ENCODE results near the gene KCNN3.

KCNN3 gene

DNA sequence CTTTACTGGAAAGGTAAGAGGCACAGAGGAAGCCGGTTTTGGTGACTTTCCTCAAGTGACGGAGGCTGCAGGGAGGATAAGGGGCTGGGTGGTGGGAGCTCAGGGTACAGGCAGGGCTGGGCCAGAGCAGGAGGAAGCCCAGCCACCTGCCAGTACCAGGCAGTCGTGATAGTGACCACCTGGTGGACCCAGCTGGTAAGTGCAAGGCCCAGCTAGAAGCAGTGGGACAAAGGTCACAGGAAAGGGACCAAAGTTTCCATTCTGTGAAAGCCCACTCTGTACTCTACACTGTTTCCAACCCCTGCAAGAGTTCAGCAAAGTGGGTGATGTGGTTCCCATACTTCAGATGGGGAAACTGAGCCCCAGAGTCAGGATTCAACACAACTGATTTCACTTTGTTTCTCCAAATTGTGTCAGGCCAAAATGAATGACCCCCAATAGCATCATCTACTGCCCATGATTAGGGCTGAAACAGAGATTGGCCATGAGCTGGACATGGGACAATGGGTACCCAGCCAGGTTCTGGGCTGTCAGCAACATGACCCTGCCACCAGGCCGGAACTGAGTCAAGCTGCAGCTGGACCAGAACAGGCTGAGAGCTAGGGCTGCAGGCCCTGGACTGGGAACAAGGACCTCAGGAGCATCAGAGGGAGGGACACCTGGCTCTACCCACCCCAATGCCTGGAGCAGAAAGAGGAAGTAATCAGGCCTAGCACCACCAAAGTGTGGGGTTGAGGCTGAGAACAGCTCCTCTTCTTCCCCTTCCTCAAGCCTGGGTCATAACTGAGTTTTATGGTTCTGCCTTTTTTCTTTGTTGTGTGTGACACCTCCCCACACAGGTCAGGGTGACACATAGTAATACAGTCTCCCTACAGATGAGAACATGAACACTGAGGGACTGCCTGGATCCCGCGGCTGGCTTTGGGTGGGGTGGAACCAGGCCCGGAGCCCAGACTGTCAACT, 50.2 kb downstream of the KCNN3 start:
- POLR2A ChIA-PET, result no interaction called here
- Histone ChIP-seq H3K4me1 (ENCODE audit: control insufficient read depth, insufficient read depth, low read length) (no peaks in the 10 kb centered on the region), H3K4me3 (ENCODE audit: low read depth, low read length) (no peak overlapping the region), H3K9me3 (ENCODE audit: control insufficient read depth, insufficient read depth, low read depth, low read length) (no peaks in the 10 kb centered on the region), H3K36me3 (ENCODE audit: control insufficient read depth in 2 of 2, insufficient read depth in 1 of 2, low read length in 2 of 2) (no peaks in the 10 kb centered on the region), H3K27ac (ENCODE audit: extremely low read depth, low read depth, low read length) (no peak overlapping the region)
- CTCF ChIA-PET, result interaction anchor here (0.6 to 1.4 kb wide), 10 partner anchors 8 to 88 kb away, joined by 3 to 6 read pairs (median 3); no protein-coding TSS in a partner anchor
- TF ChIP-seq, protein P1, sequence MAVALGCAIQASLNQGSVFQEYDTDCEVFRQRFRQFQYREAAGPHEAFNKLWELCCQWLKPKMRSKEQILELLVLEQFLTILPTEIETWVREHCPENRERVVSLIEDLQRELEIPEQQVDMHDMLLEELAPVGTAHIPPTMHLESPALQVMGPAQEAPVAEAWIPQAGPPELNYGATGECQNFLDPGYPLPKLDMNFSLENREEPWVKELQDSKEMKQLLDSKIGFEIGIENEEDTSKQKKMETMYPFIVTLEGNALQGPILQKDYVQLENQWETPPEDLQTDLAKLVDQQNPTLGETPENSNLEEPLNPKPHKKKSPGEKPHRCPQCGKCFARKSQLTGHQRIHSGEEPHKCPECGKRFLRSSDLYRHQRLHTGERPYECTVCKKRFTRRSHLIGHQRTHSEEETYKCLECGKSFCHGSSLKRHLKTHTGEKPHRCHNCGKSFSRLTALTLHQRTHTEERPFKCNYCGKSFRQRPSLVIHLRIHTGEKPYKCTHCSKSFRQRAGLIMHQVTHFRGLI (tag by site-specific recombination; IDR thresholded peaks at IDR 0.05), result peak; percentile 36; the same call in 1 of the 2 replicates
- no peak for TF ChIP-seq GLIS2 (tag by site-specific recombination; IDR thresholded peaks at IDR 0.05)

DNA sequence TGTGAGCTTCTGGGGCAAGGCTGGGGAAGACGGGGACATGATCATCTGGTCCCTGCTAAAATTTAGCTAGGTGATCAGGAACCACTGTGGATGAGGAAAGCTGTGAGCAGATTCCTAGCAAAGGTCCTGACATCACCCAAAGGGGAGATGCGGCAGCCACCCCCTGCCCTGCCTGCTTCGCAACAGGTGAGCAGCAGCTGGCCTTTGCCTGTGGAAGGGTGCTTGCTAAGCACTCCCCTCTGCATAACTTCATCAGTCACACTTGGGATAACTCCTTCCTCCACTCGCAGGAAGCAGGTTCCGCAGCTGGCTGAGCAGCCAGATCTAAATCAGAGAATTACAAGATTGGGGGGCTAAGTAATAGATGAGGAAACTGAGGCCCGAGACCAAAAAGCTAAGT, 51.2 kb downstream of the KCNN3 start:
- no peak for TF ChIP-seq ZNF324 (tag by site-specific recombination; IDR thresholded peaks at IDR 0.05)
- TF ChIP-seq, protein P2, sequence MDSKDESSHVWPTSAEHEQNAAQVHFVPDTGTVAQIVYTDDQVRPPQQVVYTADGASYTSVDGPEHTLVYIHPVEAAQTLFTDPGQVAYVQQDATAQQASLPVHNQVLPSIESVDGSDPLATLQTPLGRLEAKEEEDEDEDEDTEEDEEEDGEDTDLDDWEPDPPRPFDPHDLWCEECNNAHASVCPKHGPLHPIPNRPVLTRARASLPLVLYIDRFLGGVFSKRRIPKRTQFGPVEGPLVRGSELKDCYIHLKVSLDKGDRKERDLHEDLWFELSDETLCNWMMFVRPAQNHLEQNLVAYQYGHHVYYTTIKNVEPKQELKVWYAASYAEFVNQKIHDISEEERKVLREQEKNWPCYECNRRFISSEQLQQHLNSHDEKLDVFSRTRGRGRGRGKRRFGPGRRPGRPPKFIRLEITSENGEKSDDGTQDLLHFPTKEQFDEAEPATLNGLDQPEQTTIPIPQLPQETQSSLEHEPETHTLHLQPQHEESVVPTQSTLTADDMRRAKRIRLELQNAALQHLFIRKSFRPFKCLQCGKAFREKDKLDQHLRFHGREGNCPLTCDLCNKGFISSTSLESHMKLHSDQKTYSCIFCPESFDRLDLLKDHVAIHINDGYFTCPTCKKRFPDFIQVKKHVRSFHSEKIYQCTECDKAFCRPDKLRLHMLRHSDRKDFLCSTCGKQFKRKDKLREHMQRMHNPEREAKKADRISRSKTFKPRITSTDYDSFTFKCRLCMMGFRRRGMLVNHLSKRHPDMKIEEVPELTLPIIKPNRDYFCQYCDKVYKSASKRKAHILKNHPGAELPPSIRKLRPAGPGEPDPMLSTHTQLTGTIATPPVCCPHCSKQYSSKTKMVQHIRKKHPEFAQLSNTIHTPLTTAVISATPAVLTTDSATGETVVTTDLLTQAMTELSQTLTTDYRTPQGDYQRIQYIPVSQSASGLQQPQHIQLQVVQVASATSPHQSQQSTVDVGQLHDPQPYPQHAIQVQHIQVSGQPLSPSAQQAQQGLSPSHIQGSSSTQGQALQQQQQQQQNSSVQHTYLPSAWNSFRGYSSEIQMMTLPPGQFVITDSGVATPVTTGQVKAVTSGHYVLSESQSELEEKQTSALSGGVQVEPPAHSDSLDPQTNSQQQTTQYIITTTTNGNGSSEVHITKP (tag by site-specific recombination; IDR thresholded peaks at IDR 0.05), result no peak
- TF ChIP-seq ZBTB7A (tag by site-specific recombination; IDR thresholded peaks at IDR 0.05; ENCODE audit: low read depth), result no peak
- TF ChIP-seq, protein P3, sequence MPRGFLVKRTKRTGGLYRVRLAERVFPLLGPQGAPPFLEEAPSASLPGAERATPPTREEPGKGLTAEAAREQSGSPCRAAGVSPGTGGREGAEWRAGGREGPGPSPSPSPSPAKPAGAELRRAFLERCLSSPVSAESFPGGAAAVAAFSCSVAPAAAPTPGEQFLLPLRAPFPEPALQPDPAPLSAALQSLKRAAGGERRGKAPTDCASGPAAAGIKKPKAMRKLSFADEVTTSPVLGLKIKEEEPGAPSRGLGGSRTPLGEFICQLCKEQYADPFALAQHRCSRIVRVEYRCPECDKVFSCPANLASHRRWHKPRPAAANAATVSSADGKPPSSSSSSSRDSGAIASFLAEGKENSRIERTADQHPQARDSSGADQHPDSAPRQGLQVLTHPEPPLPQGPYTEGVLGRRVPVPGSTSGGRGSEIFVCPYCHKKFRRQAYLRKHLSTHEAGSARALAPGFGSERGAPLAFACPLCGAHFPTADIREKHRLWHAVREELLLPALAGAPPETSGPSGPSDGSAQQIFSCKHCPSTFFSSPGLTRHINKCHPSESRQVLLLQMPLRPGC (tag by site-specific recombination; IDR thresholded peaks at IDR 0.05), result no peak
- no peak for TF ChIP-seq SETDB1 (IDR thresholded peaks at IDR 0.05; ENCODE audit: insufficient read length, low read length)
- TF ChIP-seq, protein P4, sequence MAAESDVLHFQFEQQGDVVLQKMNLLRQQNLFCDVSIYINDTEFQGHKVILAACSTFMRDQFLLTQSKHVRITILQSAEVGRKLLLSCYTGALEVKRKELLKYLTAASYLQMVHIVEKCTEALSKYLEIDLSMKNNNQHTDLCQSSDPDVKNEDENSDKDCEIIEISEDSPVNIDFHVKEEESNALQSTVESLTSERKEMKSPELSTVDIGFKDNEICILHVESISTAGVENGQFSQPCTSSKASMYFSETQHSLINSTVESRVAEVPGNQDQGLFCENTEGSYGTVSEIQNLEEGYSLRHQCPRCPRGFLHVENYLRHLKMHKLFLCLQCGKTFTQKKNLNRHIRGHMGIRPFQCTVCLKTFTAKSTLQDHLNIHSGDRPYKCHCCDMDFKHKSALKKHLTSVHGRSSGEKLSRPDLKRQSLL (tag by site-specific recombination; IDR thresholded peaks at IDR 0.05), result no peak
- TF ChIP-seq ZNF426 (tag by site-specific recombination; IDR thresholded peaks at IDR 0.05), result no peak
- TF ChIP-seq ZNF677 (tag by site-specific recombination; IDR thresholded peaks at IDR 0.05), result no peak
- no peak for TF ChIP-seq ZNF214 (tag by site-specific recombination; IDR thresholded peaks at IDR 0.05; ENCODE audit: borderline replicate concordance)
- no peak for TF ChIP-seq GLI2 (tag by site-specific recombination; IDR thresholded peaks at IDR 0.05; ENCODE audit: borderline replicate concordance, low read depth)
- TF ChIP-seq ZNF747 (tag by site-specific recombination; IDR thresholded peaks at IDR 0.05), result no peak
- TF ChIP-seq ZNF626 (tag by site-specific recombination; IDR thresholded peaks at IDR 0.05), result no peak
- TF ChIP-seq ZNF391 (tag by site-specific recombination; IDR thresholded peaks at IDR 0.05; ENCODE audit: borderline replicate concordance, low read depth), result no peak
- ChIA-PET POLR2A (no interaction called here), CTCF (interaction anchor here (0.6 to 1.4 kb wide), 9 partner anchors 9 to 195 kb away, joined by 3 to 6 read pairs (median 3); no protein-coding TSS in a partner anchor)
- Histone ChIP-seq H3K9me3 (ENCODE audit: control insufficient read depth, insufficient read depth, low read depth, low read length) (no peaks in the 10 kb centered on the region), H3K36me3 (ENCODE audit: control insufficient read depth in 2 of 2, insufficient read depth in 1 of 2, low read length in 2 of 2) (no peaks in the 10 kb centered on the region), H3K27ac (ENCODE audit: extremely low read depth, low read depth, low read length) (no peak overlapping the region), H3K4me3 (ENCODE audit: low read depth, low read length) (no peak overlapping the region), H3K4me1 (ENCODE audit: control insufficient read depth, insufficient read depth, low read length) (no peaks in the 10 kb centered on the region)
